ENCODE data around the gene RRAGD.

RRAGD gene

GRCh38 chr6:89352278-89353117 is 59.6 kb downstream of the RRAGD start, which contains the start of gene UBE2J1 (continued):
- TF ChIP-seq ZNF692 (tag by site-specific recombination; IDR thresholded peaks at IDR 0.05) (peak; percentile 51), ZSCAN5A (tag by site-specific recombination; IDR thresholded peaks at IDR 0.05) (peak; percentile 95), HOXA7 (CRISPR knock-in tag; IDR thresholded peaks at IDR 0.05; ENCODE audit: borderline replicate concordance) (0 out of 2 replicates have a peak, but pooled peaks have one; percentile 58), EGR2 (tag by site-specific recombination; IDR thresholded peaks at IDR 0.05; ENCODE audit: low read depth) (no peak), ZNF404 (tag by site-specific recombination; IDR thresholded peaks at IDR 0.05) (no peak), GLI2 (tag by site-specific recombination; IDR thresholded peaks at IDR 0.05; ENCODE audit: borderline replicate concordance, low read depth) (no peak), ZNF561 (tag by site-specific recombination; IDR thresholded peaks at IDR 0.05; ENCODE audit: borderline replicate concordance) (peak; percentile 95), ZNF350 (tag by site-specific recombination; IDR thresholded peaks at IDR 0.05) (no peak), ZNF530 (tag by site-specific recombination; IDR thresholded peaks at IDR 0.05; ENCODE audit: low read depth) (no peak), ZNF654 (tag by site-specific recombination; IDR thresholded peaks at IDR 0.05; ENCODE audit: low read depth) (no peak), ZNF266 (tag by site-specific recombination; IDR thresholded peaks at IDR 0.05; ENCODE audit: low read depth) (no peak), ZSCAN30 (tag by site-specific recombination; IDR thresholded peaks at IDR 0.05) (peak; percentile 72), BCL11B (tag by site-specific recombination; IDR thresholded peaks at IDR 0.05; ENCODE audit: low read depth) (no peak), ZNF175 (tag by site-specific recombination; IDR thresholded peaks at IDR 0.05) (no peak), ZNF214 (tag by site-specific recombination; IDR thresholded peaks at IDR 0.05; ENCODE audit: borderline replicate concordance) (no peak), ZNF837 (tag by site-specific recombination; IDR thresholded peaks at IDR 0.05) (no peak), ZSCAN23 (tag by site-specific recombination; IDR thresholded peaks at IDR 0.05) (no peak), SCRT2 (tag by site-specific recombination; IDR thresholded peaks at IDR 0.05) (peak; percentile 60), ZNF518A (tag by site-specific recombination; conservative IDR thresholded peaks at IDR 0.05; ENCODE audit: low read depth) (no peak), SP3 (tag by site-specific recombination; IDR thresholded peaks at IDR 0.05) (peak; percentile 30; the same call in 1 of the 2 replicates), ZFP37 (tag by site-specific recombination; IDR thresholded peaks at IDR 0.05) (peak; percentile 99), ZNF280D (tag by site-specific recombination; IDR thresholded peaks at IDR 0.05) (no peak), ZNF433 (tag by site-specific recombination; IDR thresholded peaks at IDR 0.05; ENCODE audit: low read depth) (no peak), ZNF112 (tag by site-specific recombination; IDR thresholded peaks at IDR 0.05) (no peak), HIC1 (tag by site-specific recombination; IDR thresholded peaks at IDR 0.05) (peak; percentile 63; the same call in 1 of the 2 replicates), ZNF416 (tag by site-specific recombination; IDR thresholded peaks at IDR 0.05) (no peak)
